ENCODE data around the gene RMND1. TPM values are rescaled to one million over a fixed set of nuclear protein-coding genes. Genes with fewer than 3 reads are reported as not detected.
A peak's percentile ranks its signal among the peaks of the same experiment; 100 is the strongest.

RMND1 gene
- total and polyA plus RNA-seq, 12 donors, result 19.1 to 62.4 (median 26.1) TPM

DNA sequence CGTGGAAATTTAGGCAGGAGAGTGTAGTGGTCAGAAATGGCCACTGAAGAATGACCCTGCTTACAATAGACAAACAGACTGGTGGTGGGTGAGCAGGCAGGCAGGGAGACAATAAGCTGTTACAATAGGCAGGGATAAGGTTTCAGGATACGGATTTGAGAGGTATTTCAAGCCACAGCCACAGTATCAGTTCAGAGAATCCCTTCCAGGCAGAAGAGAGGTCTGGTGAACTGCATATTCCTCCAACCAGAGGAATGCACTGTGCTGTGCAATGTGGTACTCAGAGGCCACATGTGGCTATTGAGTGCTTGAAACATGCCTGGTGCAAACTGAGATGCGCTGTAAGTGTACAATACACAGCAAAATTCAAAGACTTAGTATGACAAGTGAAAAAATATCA lies 20.6 kb downstream of the RMND1 start:
- peaks cover 0 to 2% of the 10 kb centered on the region in 2 donors for H3K4me1 ChIP-seq (replicated peaks in 1 of 2)
- no peak for TF ChIP-seq POLR2A (IDR thresholded peaks at IDR 0.05)
- TF ChIP-seq, protein P1, sequence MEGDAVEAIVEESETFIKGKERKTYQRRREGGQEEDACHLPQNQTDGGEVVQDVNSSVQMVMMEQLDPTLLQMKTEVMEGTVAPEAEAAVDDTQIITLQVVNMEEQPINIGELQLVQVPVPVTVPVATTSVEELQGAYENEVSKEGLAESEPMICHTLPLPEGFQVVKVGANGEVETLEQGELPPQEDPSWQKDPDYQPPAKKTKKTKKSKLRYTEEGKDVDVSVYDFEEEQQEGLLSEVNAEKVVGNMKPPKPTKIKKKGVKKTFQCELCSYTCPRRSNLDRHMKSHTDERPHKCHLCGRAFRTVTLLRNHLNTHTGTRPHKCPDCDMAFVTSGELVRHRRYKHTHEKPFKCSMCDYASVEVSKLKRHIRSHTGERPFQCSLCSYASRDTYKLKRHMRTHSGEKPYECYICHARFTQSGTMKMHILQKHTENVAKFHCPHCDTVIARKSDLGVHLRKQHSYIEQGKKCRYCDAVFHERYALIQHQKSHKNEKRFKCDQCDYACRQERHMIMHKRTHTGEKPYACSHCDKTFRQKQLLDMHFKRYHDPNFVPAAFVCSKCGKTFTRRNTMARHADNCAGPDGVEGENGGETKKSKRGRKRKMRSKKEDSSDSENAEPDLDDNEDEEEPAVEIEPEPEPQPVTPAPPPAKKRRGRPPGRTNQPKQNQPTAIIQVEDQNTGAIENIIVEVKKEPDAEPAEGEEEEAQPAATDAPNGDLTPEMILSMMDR (IDR thresholded peaks at IDR 0.05), result no peak
- WGBS, 4 donors, result 92 to 95% (median 94%) methylated on average over 3 of the region's 3 CpGs
- no peaks in the 10 kb centered on the region for H3K27me3 ChIP-seq
- H3K36me3 ChIP-seq (replicated peaks in 1 of 2), result peaks cover 0 to 26% of the 10 kb centered on the region in 2 donors
- intact Hi-C loops (cut with DNase I), result no loop called here
- H3K27ac ChIP-seq, result no peak overlapping the region
- H3K9me3 ChIP-seq (replicated peaks in 1 of 3), result no peaks in the 10 kb centered on the region
- no peak overlapping the region for H3K4me3 ChIP-seq
- no peak for DNase-seq

DNA sequence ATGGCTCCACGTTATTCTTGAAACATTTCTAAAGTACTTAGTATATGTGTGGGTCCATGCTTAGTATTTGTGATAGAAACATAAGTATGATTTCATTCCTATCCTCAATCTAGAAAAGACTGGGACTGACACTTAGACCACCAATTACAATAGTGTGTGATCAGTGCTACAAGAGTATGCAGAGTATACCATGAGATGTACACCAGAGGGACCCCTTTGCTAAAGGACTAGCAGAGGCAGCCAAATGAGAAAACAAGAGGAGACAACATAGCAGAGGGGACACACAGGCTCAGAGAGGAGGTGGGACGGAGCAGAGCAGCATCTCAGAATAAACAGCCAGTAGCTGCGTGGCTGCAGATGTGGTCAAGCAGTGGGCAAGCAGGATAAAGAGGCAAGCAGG lies 21.0 kb downstream of the RMND1 start:
- no peak for DNase-seq
- H3K36me3 ChIP-seq (replicated peaks in 1 of 2), result peaks cover 0 to 26% of the 10 kb centered on the region in 2 donors
- no peaks in the 10 kb centered on the region for H3K4me1 ChIP-seq (replicated peaks in 1 of 2)
- intact Hi-C loops (cut with DNase I), result no loop called here
- 88 to 95% (median 91%) methylated on average over 3 of the region's 3 CpGs for WGBS, 4 donors
- no peaks in the 10 kb centered on the region for H3K9me3 ChIP-seq (replicated peaks in 1 of 3)
- no peak overlapping the region for H3K27ac ChIP-seq
- no peak for TF ChIP-seq POLR2A (IDR thresholded peaks at IDR 0.05)
- TF ChIP-seq, protein P1 (IDR thresholded peaks at IDR 0.05), result no peak
- H3K27me3 ChIP-seq, result no peaks in the 10 kb centered on the region
- H3K4me3 ChIP-seq, result no peak overlapping the region

DNA sequence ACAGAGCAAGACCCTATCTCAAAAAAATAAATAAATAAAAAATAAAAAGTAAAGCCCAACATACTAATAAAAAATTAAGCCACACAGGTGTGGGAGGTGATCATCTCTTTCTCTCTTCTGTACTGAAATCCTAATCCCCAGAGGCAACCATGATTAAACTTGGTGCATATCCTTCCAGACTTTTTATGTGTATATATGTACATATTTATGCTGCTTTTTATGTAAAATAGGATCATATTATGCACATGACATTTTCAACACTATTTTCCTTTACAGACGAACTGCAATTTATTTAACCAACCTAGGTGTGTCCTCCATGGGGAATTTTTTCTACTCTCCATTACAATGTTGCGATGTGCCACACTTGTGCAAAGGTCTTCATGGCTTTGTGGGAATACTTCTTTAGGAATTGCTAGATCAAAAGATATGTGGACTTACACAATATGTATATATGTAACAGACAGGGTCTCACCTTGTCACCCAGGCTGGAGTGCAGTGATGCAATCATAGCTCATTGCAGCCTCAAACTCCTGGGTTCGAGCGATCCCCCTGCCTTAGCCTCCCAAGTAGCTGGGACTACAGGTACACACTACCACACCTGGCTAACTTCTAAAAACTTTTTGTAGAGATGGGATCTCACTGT lies 23.7 kb downstream of the RMND1 start:
- H3K27me3 ChIP-seq, result no peaks in the 10 kb centered on the region
- intact Hi-C loops (cut with DNase I), result no loop called here

DNA sequence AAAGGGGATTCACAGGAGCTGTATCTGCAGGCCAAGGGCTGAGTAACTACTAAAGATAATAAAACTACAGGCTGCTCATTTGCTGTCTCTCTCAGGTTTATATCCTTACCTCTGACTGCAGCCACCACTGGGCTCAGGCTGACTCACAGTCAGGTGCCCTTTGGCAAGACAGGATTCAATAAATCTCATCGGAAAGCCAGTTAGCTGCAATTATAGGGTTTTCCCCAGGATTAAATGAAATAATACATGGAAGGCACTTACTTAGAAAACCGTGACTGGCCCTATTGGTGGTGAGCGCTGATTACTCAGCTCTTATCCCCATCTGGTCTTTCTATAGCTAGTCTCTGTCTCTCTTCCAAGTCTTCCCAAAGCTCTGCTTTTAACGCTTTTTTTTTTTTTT lies 26.4 kb downstream of the RMND1 start:
- DNase-seq, result peak; percentile 34 to 72 (median 67)
- H3K4me3 ChIP-seq, result no peak overlapping the region
- peaks cover 0 to 21% of the 10 kb centered on the region in 2 donors for H3K36me3 ChIP-seq (replicated peaks in 1 of 2)
- H3K27me3 ChIP-seq, result no peaks in the 10 kb centered on the region
- WGBS, 4 donors, result 46 to 68% (median 60%) methylated on average over 4 of the region's 4 CpGs
- intact Hi-C loops (cut with DNase I), result no loop called here
- H3K27ac ChIP-seq, result peak overlapping the region in 3 of 5 donors; percentile 37 to 49 (median 48)
- no peaks in the 10 kb centered on the region for H3K9me3 ChIP-seq (replicated peaks in 1 of 3)
- no peaks in the 10 kb centered on the region for H3K4me1 ChIP-seq (replicated peaks in 1 of 2)
- TF ChIP-seq POLR2A (IDR thresholded peaks at IDR 0.05), result no peak
- TF ChIP-seq, protein P1 (IDR thresholded peaks at IDR 0.05), result no peak

More for the DNA sequence above, 23.7 kb downstream of the RMND1 start:
- TF ChIP-seq, protein P1 (IDR thresholded peaks at IDR 0.05), result no peak
- TF ChIP-seq POLR2A (IDR thresholded peaks at IDR 0.05), result no peak
- H3K4me3 ChIP-seq, result no peak overlapping the region
- H3K27ac ChIP-seq, result no peak overlapping the region
- no peak for DNase-seq
- WGBS, 4 donors, result 86 to 96% (median 93%) methylated on average over 4 of the region's 4 CpGs
- no peaks in the 10 kb centered on the region for H3K4me1 ChIP-seq (replicated peaks in 1 of 2)
- peaks cover 0 to 26% of the 10 kb centered on the region in 2 donors for H3K36me3 ChIP-seq (replicated peaks in 1 of 2)
- no peaks in the 10 kb centered on the region for H3K9me3 ChIP-seq (replicated peaks in 1 of 3)

Measured in adrenal gland (tissue), 12 donors.